HG03575 (cell line): Measurements from ENCODE around the gene TMEM19.

Source experiments
- ATAC-seq: cut with Tn5 transposase; IDR thresholded peaks from one replicate; pipeline ENCODE4 v1.9.1; 2021; ENCODE audit not compliant: unreplicated experiment, insufficient number of reproducible peaks, low FRiP score; ENCODE audit errors: extremely low read depth

TMEM19 gene

DNA sequence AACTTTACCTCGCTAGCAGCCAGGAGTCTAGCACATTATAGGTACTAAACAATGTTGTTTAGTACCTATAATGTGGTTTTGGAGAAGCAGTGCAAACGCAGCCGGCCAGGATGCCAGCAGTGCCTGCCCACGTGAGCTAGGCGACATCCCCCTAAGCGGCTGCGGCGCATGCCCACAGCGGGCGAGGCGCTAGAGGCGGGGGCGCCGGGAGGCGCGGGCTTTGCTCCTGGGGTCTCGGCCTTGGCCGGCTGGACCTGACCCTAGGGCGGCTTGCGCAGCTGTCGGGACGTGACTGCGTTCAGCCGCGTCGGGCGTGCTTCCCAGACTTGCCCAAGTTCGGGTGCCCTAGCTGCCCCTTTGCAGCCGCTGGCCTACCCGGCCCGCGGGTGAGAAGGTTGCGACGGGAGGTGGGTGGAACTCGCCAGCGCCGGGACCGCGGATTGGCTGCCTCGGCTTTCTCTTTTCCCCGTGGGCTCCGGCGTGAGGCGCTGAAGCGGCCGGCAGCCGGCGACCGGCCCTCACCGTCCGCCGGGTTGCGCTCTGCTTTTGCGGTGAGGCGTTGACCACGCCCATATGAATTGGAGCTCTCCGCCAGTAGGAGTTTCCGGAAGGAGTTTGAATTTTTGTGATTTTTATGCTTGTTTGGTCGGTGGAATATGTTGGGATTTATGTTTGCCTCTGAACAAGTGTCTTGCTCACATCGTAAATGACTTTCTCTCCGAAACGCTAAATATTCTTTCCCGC is at the start of gene TMEM19:
Gene TMEM19 (plus strand): TSS at position 169 of the 744 bp plus-strand sequence. CDS start 599 bp downstream, outside the sequence.
- peak; percentile 44 for ATAC-seq

DNA sequence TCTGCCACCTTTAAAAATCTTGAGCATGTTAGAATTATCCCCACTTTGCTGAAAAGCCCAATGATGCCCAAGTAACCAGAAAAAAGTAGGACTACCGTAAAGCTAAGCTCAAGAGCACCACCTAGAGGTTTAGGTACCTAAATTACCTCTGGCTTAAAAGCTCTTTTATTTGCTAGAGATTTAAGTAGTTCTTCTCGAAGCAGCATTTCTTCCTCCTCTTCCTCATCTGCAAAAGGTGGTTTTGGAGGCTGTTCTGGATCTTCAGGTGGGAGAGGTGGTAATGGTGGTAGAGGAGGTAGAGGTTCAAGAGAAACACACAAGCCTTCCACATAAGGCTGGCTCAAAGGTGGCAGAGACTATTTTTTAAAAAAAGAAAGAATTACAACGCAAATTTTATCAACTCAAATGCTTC is 49.2 kb upstream of the TMEM19 start:
- ATAC-seq: no peak

DNA sequence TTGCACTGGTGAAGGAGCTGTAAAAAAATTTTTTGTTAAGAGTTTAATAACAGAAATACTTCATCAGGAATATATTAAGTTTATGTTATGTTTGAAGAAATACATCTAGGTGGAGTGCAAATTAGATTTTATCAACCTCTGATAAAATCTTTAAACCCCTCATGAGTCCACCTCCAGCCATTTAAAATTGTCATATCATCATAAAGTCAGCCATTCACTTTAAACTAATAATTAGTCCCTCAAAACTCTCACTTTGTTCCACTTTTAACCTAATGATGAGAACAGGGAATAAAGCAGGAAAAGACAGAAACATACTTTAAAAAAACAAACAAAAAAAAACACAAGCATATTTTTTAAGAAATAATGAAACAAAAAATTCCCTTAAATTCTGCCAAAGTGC is 47.4 kb upstream of the TMEM19 start:
- ATAC-seq: no peak

DNA sequence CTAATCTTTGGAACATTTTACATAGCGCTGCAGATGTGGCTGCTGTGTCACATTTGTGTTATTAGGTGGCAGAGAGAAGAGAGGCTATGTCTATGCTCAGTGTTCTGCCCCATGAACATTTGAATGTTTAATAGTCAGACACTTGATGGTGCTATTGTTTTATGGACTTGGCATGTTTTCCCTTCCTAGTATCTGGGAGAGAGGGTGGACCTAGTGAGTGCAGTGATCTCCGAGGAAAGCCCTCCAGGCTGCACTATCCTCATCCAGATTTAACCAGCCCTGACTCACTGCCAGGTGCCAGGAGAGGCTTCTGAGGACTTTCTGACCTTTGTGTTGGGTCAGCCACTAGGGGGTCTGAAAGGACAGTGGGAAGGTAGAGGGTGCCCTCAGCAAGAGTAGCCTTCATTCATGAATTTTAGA is 46.5 kb upstream of the TMEM19 start:
- ATAC-seq: no peak

DNA sequence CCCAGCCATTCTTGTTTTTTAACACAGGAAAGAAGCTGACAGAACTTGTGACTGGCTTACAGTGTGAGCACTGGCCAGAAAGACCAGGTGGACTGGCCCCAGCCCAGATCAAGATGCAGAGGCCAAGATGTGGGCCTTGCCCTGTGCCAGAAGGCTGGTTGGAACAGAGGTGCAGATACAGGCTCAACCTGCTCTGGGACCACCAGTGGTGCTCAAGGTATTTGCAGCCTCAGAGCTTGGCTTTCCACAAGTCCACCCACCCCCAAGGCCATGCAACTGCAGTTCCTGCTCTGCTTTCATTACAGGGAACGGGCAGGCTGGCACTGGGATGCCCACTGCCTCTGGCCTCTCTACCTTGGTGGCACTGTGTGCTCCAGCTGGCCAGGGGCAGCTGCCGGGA is 45.6 kb upstream of the TMEM19 start:
- no peak for ATAC-seq

DNA sequence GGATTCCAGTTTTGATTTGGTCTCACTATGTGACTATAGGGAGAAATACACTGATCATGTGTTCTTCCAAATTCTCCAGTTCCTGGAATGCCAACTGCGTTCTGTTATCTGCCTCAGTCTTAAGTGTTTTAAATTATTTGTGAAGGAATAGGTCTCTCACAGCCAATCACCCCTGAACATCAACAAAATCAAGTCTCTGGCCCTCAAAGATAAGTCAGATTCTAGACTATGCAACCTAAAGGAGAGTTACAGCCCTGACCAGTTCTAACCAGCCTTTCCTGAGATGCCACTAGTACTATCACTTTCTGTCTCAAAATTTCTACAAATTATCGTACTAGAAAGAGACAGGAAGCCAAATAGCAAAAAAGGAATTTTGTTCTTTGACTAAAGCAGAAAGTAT is 44.5 kb upstream of the TMEM19 start:
- ATAC-seq: no peak

DNA sequence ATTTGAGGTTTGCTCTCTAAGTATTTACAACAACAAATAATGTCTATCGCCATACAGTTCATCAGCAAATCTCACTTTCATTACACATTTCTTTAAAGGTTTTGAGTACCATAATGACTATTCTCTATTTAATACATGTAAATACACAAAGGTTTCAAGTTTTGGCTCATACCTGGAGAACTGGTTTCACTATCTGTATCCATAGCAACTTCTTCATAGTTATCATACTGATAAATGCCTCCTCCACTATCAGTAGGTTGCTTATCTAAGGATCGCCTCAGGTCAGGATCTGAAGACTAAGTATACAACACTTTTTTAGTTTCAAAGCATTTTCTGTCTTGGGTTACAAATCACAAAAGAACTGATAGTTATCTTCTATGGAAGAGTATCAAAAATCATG is 43.6 kb upstream of the TMEM19 start:
- ATAC-seq: no peak

DNA sequence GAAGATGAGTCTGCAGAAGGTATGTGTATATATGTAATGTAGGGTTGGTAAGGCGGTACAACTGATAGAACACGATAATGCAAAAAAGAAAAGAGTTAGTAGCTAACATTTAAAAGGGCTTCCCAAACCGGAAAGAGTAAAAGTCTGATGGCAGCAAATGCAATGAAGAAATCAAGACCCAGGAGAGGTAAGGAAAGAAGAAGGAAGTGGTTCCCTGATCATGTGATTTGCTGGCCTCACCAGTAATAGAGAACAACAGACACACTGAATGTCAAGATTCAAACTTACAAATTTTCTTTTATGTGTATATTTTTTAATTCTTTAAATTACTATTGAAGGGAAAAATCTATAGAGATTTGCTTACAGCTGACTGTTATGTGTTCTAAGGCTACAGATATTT is 40.6 kb upstream of the TMEM19 start:
- no peak for ATAC-seq

DNA sequence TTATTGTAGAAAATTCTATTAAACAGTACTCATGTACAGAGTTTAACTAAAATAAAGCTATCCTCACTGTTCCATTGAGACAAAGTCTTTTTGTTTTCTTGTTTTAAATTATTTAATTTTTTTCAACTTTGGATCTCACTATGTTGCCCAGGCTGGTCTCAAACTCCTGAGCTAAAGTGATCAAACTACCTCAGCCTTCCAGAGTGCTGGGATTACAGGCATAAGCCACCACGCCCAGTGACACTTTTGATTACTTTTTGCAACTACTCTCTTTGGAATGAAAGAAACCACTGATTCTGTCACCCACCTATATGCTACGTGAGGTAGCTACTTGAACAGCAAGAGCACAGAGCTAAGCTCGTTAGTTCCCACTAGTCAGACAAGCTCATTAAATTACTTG is 39.4 kb upstream of the TMEM19 start:
- no peak for ATAC-seq

DNA sequence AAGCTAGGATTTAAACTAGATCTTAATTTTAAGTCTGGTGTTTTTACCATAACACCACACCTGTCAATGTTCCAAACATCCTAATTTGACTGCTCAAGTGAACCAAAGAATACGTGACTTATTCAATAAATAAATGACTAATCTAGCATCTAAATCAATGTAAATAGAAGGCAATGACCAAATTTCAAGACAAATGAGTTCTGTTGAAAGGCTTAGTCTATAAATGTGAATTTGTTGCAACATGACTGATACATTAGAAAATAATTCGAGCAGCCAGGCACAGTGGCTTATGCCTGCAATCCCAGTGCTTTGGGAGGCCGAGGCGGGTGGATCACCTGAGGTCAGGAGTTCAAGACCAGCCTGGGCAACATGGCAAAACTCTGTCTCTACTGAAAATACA is 37.3 kb upstream of the TMEM19 start:
- ATAC-seq: no peak

DNA sequence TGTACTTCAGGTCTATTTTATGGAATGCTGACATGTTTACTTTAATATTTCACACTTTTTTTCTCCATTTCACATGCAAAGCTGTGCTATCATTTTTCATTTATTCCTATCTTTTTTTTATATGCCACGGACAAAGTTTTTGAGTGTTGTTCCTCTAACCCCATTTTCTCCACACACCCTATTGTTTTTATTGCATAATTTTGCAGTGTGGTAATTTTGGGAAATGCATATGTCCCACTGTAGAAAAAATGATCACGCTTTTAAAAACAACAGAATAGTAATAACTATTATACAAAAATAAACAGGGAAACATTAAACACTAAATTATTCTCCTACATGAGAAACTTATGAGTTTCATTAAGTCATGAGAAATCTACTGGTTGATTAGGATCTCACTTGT is 36.5 kb upstream of the TMEM19 start:
- no peak for ATAC-seq

DNA sequence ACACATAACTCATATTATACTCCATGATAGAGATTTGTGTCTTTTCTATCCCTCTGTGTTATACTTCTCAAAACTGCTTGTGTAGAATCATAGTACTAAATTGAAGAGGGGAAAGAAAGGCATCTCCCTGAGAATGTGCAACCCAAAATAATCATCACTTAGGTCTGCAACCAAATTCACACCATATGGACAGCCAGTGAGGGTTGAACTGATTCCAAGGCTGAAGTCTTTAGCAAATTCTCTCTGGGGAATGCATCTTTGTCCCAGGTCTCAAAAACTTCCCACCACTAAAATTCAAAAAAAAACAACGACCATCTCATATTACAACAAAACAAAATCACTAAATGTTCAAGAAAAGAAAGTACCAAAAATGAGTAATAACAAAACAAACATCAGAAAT is 33.2 kb upstream of the TMEM19 start:
- no peak for ATAC-seq

DNA sequence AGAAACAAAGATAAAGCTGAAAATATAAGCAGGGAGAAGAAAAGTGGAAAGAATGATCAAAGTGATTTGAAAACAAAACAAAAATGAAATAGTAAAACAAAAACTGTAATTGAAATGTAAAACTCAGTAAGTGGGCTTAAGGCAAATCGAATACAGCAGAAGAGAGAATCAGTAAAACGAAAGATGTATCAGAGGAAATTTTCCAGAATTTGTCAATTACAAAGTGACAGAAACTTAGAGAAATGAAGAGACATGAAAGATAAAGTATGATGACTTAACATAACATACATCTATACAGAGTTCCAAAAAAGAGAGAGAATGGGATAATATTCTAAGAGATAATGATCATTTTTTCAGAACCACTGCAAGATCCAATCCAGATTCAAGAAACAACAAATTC is 32.7 kb upstream of the TMEM19 start:
- ATAC-seq: no peak

DNA sequence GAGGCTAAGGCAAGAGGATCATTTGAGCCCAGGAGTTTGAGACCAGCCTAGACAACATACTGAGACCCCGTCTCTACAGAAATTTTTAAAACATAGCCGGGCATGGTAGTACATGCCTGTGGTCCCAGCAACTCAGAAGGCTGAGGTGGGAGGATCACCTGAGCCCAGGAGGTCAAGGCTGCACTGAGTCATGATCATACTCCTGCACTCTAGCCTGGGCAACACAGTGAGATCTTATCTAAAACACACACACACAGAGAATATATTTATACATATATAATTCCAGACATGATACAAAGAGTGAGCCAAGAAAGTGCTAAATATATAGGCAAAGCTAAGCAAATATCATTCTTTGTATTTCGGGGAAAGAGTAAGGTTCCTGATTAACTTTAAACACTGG is 31.7 kb upstream of the TMEM19 start:
- ATAC-seq: no peak

DNA sequence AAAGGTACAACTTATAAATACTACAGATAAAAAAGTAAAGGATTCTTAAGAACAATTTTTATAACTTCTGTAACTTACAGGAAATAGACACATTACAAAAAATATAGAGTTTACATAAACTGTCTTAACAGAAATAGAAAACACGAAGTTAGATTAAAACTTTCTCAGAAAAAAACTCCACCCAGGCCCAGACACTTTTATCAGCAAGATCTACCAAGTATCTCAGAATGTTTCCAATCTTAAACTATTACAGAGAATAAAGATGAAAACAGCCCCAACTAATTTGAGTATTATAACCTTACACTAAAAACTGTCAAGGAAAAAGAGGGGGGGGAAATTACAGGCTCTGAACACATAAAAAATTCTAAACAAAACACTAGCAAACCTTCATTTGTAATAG is 30.4 kb upstream of the TMEM19 start:
- ATAC-seq: no peak

DNA sequence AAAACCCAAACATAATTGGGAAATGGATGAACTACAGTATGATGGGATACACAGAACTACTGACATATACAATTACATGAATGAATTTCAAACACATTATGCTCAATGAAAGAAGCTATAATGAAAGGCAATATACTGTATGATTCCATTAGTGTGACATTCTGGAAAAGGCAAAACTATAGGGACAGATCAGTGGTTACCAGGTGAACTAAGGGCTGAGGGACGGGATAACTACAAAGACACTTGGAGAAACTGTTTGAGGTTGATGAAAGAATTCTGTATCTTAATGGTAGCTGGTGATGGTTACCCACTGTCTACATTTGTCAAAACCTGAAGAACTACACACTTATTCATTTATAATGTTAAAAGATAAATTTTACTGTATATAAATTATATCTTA is 30.0 kb upstream of the TMEM19 start:
- ATAC-seq: no peak

DNA sequence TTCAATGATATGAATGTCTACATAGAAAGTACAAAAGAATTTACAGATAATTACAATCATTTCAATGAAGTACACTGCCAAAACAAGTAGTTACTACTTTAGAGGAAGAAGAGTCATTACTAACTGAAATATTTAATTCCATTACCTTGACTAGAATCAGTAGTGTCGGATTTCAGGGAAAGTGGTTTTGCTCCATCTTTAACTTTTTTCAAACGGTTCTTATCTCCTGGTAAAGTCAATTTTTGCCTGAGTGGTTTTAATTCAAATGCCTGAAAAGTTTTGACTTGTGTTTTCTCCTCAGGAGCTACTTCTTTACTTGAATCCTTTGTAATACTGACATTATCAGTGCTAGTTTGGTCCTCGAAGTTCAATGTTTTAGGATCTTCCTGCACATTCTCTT is 29.1 kb upstream of the TMEM19 start:
- no peak for ATAC-seq

DNA sequence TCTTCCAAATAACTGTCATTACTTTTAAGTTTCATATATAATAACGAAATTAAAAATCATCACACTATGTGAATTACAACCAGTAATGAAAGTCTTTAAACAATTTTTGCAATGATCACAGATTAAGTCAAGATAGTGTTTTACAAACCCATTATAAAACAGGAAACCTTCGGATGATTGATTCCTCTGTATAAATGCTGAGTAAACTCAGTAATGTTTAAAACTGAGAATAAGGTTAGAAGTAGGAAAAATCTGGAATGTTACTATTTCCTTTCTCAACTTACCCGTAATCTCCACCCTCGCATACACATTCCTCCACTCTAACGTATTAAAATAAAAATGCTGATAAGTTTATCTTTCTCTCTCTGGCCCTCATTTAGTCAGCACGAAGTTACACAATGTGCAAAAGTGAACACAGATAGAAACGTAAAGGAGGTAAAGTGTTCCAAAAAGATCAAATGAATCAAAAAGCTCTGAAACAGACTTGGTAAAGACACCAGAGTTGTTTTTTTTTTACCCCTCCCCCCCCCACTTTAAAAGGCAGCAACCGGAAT is 23.8 kb upstream of the TMEM19 start:
- ATAC-seq: no peak

DNA sequence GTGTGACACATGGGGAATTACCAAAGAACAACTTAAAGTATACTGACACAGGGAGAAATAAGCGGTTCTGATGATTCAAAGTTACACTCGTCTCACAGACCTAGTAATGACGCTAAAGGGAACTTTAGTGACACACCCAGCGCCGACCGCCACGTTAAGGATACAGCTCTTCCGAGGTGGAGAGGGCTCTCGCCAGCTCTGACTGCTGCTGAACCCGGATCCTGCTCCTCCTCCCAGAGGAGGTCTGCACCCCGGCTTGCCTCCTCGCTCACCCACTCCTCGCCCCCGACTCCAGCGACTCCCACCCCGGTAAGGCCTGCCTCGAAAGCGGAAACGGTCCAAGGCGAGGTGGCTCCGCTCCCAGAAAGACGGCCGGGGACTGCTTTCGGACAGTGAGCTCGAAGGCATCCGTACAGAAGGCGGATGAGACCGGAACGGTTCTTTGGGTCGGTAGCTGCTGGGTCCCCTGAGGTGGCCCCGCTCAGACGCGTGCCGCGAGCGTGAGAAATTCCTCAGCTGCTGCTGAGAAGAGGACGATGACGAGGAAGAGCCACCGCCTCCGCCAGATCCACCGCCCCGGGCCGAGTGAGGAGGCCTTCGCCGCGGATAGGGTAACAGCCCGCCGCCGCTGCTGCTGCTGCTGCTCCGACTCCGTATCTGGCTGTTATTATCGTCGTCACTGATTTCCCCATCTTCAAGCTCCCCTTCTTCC is 22.9 kb upstream of the TMEM19 start:
- ATAC-seq: peak; percentile 16
